ENCODE data around the gene LMNA.

DNA sequence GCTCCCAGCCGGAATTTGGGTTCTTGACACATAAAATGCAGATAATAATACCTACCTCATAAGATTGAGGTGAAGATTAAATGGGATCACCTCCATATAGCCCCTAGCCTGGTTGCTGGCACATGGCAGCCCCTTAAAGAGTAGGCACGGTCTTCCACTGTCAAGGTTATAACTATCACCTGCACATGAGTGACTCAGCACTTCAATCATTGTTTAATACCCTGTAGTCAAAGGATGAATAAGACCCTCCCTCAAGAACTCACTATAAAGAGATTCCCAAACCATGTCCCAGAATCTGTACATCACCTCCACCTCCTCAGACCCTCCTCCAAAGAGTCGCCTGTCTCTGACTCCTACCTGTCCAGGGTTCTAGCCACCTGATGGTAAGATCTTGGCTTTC is 6.5 kb upstream of the LMNA start:
- TF ChIP-seq POLR2A (IDR thresholded peaks at IDR 0.05; ENCODE audit: low read length) (no peak), GATA1 (IDR thresholded peaks at IDR 0.05; ENCODE audit: low read depth, low read length) (no peak)

Measured in erythroblast (primary cell).